HCT116 (cell line): ENCODE measurements around the gene PRR12. TPM values are rescaled to one million over a fixed set of nuclear protein-coding genes. Genes with fewer than 3 reads are reported as not detected.

Experiments used
- ATAC-seq: fragments of 200-7000 bp; cut with Tn5 transposase; 2 replicates; pipeline ENCODE4 v1.9.1; 2020; ENCODE audit warnings: mild to moderate bottlenecking, moderate library complexity
- BruUV-seq: library from RNA; stranded (reverse); fragments of 400-500 nt; replicated peaks from 2 replicates; lab custom pipeline; 2021; lab: Mats Ljungman, UMichigan
- CTCF ChIA-PET: fragments of 300-600 bp; sonication (Branson Sonifier 250); formaldehyde crosslinking; loops from one replicate; lab custom pipeline; 2021; ENCODE audit warnings: antibody characterized with exemption; lab: Charles Lee
- POLR2A ChIA-PET: fragments of 300-600, 350-600 bp; sonication (Branson Sonifier 250); formaldehyde crosslinking; loops from one replicate; lab custom pipeline; 2021; ENCODE audit warnings: antibody characterized with exemption; lab: Charles Lee
- RAD21 ChIA-PET, 2 experiments: fragments of 300-600 bp; sonication (Branson Sonifier 250); formaldehyde crosslinking; loops; one replicate each; lab custom pipeline; 2023; ENCODE audit warnings: low total read pairs in 2 of 2; ENCODE audit not compliant: uncharacterized antibody in 2 of 2, unreplicated experiment in 2 of 2, low non-redundant PET in 1 of 2; lab: Charles Lee
- DNase-seq: peaks from one replicate; pipeline ENCODE4 v3.0.0-alpha.2; 2010; ENCODE audit warnings: low read depth, low spot score
- H2AFZ ChIP-seq: fragments of 200-600 bp; shearing (Covaris generic), sonication (generic); 2 replicates; pipeline ENCODE4 v1.6.1; 2017; ENCODE audit warnings: low read depth, mixed run types, mixed read lengths, antibody characterized with exemption, low read length; ENCODE audit not compliant: poor library complexity, severe bottlenecking
- H3K27ac ChIP-seq: 2 replicates; pipeline ENCODE4 v1.5.1; 2012; ENCODE audit warnings: low read depth, low read length
- H3K27me3 ChIP-seq: fragments of 200-600 bp; sonication (generic); 2 replicates; pipeline ENCODE4 v1.6.1; 2016; ENCODE audit warnings: mixed run types, low read length, mixed read lengths; ENCODE audit not compliant: insufficient read depth
- H3K36me3 ChIP-seq, 2 experiments: fragments of 200-500 bp in 1 of 2; fragments of 200-600 bp in 1 of 2; sonication (Bioruptor generic) in 1 of 2; sonication (generic) in 1 of 2; 2 replicates each; pipeline versions ENCODE4 v1.5.1 to v1.6.1; 2014 to 2016; ENCODE audit warnings: low read length in 2 of 2, inconsistent platforms in 1 of 2, mixed read lengths in 1 of 2, mixed run types in 1 of 2; ENCODE audit not compliant: insufficient read depth in 2 of 2, control insufficient read depth in 1 of 2
- H3K4me1 ChIP-seq, 2 experiments: fragments of 200-600 bp in 1 of 2; sonication (generic) in 1 of 2; 2 replicates each; pipeline versions ENCODE4 v1.5.1 to v1.6.1; 2012 to 2017; ENCODE audit warnings: low read length in 2 of 2, inconsistent platforms in 1 of 2, mild to moderate bottlenecking in 1 of 2, mixed read lengths in 1 of 2, mixed run types in 1 of 2, moderate library complexity in 1 of 2; ENCODE audit not compliant: insufficient read depth in 2 of 2, control insufficient read depth in 1 of 2
- H3K4me2 ChIP-seq: fragments of 200-600 bp; sonication (generic); 2 replicates; pipeline ENCODE4 v1.6.1; 2017; ENCODE audit warnings: mixed run types, low read length, mixed read lengths
- H3K4me3 ChIP-seq, 2 experiments: fragments of 200-600 bp in 1 of 2; sonication (generic) in 1 of 2; replicated peaks in 1 of 2; 2 replicates each; pipeline ENCODE4 v1.5.1; 2011 to 2016; ENCODE audit warnings: low read length in 2 of 2, control low read depth in 1 of 2, low read depth in 1 of 2, mild to moderate bottlenecking in 1 of 2, mixed read lengths in 1 of 2, mixed run types in 1 of 2
- H3K79me2 ChIP-seq: fragments of 200-600 bp; sonication (generic); 2 replicates; pipeline ENCODE4 v1.6.1; 2017; ENCODE audit warnings: mild to moderate bottlenecking, mixed run types, low read length, moderate library complexity, mixed read lengths; ENCODE audit not compliant: insufficient read depth
- H3K9ac ChIP-seq: fragments of 200-600 bp; sonication (generic); 2 replicates; pipeline ENCODE4 v1.6.1; 2016; ENCODE audit warnings: low read length, mixed read lengths
- H3K9me2 ChIP-seq: fragments of 200-600 bp; sonication (generic), shearing (Covaris generic); 2 replicates; pipeline ENCODE4 v1.6.1; 2017; ENCODE audit warnings: mixed run types, mild to moderate bottlenecking, moderate library complexity; ENCODE audit not compliant: insufficient read depth
- H3K9me3 ChIP-seq, 2 experiments: fragments of 200-500 bp in 1 of 2; fragments of 200-600 bp in 1 of 2; sonication (Bioruptor generic) in 1 of 2; sonication (generic) in 1 of 2; 2 replicates each; pipeline ENCODE4 v1.6.1; 2014 to 2017; ENCODE audit warnings: low read length in 2 of 2, mixed read lengths in 2 of 2, inconsistent platforms in 1 of 2, low read depth in 1 of 2, mild to moderate bottlenecking in 1 of 2, mixed run types in 1 of 2, moderate library complexity in 1 of 2; ENCODE audit not compliant: control insufficient read depth in 1 of 2, insufficient read depth in 1 of 2
- H4K20me1 ChIP-seq: fragments of 200-600 bp; sonication (generic), shearing (Covaris generic); 2 replicates; pipeline ENCODE4 v1.6.1; 2017; ENCODE audit warnings: mixed run types, mild to moderate bottlenecking, moderate library complexity; ENCODE audit not compliant: insufficient read depth
- CEBPB ChIP-seq: IDR thresholded peaks from 2 replicates; pipeline ENCODE4 v1.6.1; 2012; ENCODE audit warnings: low read depth
- CTCF ChIP-seq, 3 experiments: fragments of 200-600 bp in 1 of 3; sonication (generic) in 1 of 3; IDR thresholded peaks in 2 of 3; conservative IDR thresholded peaks in 1 of 3; 2 replicates each; pipeline ENCODE4 v1.5.1; 2012 to 2017; ENCODE audit warnings: low read depth in 2 of 3, low read length in 2 of 3, antibody characterized with exemption in 1 of 3, borderline replicate concordance in 1 of 3, control low read depth in 1 of 3, mild to moderate bottlenecking in 1 of 3, mixed read lengths in 1 of 3, mixed run types in 1 of 3, moderate library complexity in 1 of 3; ENCODE audit not compliant: insufficient read depth in 1 of 3
- EZH2phosphoT487 ChIP-seq: fragments of 200-600 bp; IDR thresholded peaks from 2 replicates; pipeline ENCODE4 v1.6.1; 2018; ENCODE audit warnings: antibody characterized with exemption, borderline replicate concordance
- JUND ChIP-seq: IDR thresholded peaks from 2 replicates; pipeline ENCODE4 v1.6.1; 2012
- RAD21 ChIP-seq: IDR thresholded peaks from 2 replicates; pipeline ENCODE4 v1.6.1; 2012; ENCODE audit warnings: low read depth, mild to moderate bottlenecking
- REST ChIP-seq: IDR thresholded peaks from 2 replicates; pipeline ENCODE4 v1.6.1; 2012; ENCODE audit warnings: low read depth
- SIN3A ChIP-seq: IDR thresholded peaks from 2 replicates; pipeline ENCODE4 v1.6.1; 2012; ENCODE audit warnings: low read depth
- intact Hi-C: fragments of 100-400 bp; cut with micrococcal nuclease; formaldehyde crosslinking; loops from 2 replicates; pipeline ENCODE4 v1.10.0; 2022
- total RNA-seq: library from RNA; stranded (reverse); gene quantifications from one replicate; pipeline ENCODE4 v1.2.1, GENCODE V29; 2021; ENCODE audit not compliant: unreplicated experiment

The PRR12 gene
- total RNA-seq, 1 experiment from 2014 or later: 26.9 TPM

- TF ChIP-seq REST (no peak), CTCF (IDR thresholded peaks at IDR 0.05 in 2 of 3, conservative IDR thresholded peaks at IDR 0.05 in 1 of 3; ENCODE audit: borderline replicate concordance in 1 of 3, insufficient read depth in 1 of 3, low read depth in 2 of 3, low read length in 2 of 3) (no peak), RAD21 (no peak), EZH2phosphoT487 (no peak), SIN3A (no peak), CEBPB (no peak), JUND (no peak)
- TF ChIP-seq, all 23 proteins: peak for 0
Observed at GRCh38 chr19:49557641-49558325, 33.2 kb upstream of the PRR12 start (continued).

GRCh38 chr19:49558591-49558990, 32.4 kb upstream of the PRR12 start:
- Histone ChIP-seq H2AFZ (no peak overlapping the region), H3K79me2 (peaks cover 38% of the 10 kb centered on the region), H3K9ac (no peak overlapping the region), H3K27ac (no peak overlapping the region), H3K4me1 (peaks cover 0 to 8% of the 10 kb centered on the region in 2 experiments; a peak in 2 of 4 replicates), H3K4me2 (no peak overlapping the region), H3K27me3 (no peaks in the 10 kb centered on the region), H4K20me1 (no peaks in the 10 kb centered on the region), H3K9me3 (no peaks in the 10 kb centered on the region), H3K36me3 (peaks cover 33 to 47% of the 10 kb centered on the region in 2 experiments), H3K4me3 (no peak overlapping the region), H3K9me2 (no peaks in the 10 kb centered on the region)
- ChIA-PET CTCF (interaction anchor here (1.5 to 1.7 kb wide), 3 partner anchors 12 to 117 kb away, joined by 3 to 10 read pairs (median 4); no protein-coding TSS in a partner anchor), POLR2A (interaction anchor here (0.7 kb wide), 1 partner anchor 81 kb away, joined by 3 read pairs; the partner anchor contains the start of gene RRAS), RAD21 (no interaction called here)
- intact Hi-C loops: no loop called here
- DNase-seq (no peak), ATAC-seq (no peak)
- BruUV-seq: no TSS peak
- TF ChIP-seq SIN3A: no peak
